A549 (cell line): ENCODE results near the gene INSIG2. TPM values are rescaled to one million over a fixed set of nuclear protein-coding genes. Genes with fewer than 3 reads are reported as not detected.

Experiments
- ATAC-seq, 2 experiments: fragments of 200-7000 bp in 1 of 2; fragments of >200 bp in 1 of 2; cut with Nextera tagmentation in 1 of 2; cut with Tn5 transposase in 1 of 2; 3 replicates each; pipeline versions ENCODE4 v1.8.0 to v1.9.1; 2018 to 2020; ENCODE audit warnings: mild to moderate bottlenecking in 1 of 2, moderate library complexity in 1 of 2
- CTCF ChIA-PET: fragments of 300-600 bp; sonication (Branson Sonifier 250); formaldehyde crosslinking; extraction: SDS; loops from one replicate; lab custom pipeline; 2021; ENCODE audit warnings: antibody characterized with exemption, inconsistent platforms; lab: Yijun Ruan, JAX
- POLR2A ChIA-PET: fragments of 350-600 bp; formaldehyde crosslinking; extraction: SDS; loops from one replicate; lab custom pipeline; 2021; ENCODE audit warnings: antibody characterized with exemption, inconsistent platforms; lab: Yijun Ruan, JAX
- DNase-seq, 2 experiments: peaks; one replicate each; pipeline versions ENCODE4 v3.0.0 to v3.0.0-alpha.2; 2011 to 2016; ENCODE audit warnings: low read depth in 1 of 2, low spot score in 1 of 2
- FAIRE-seq: peaks from 2 replicates; lab custom pipeline; 2011; peaks lifted over from hg19 to GRCh38; lab: Jason Lieb, UNC
- H3K27ac ChIP-seq, 2 experiments: fragments of >200 bp; sonication (Bioruptor Twin); formaldehyde crosslinking; 3 replicates each; pipeline ENCODE4 v1.5.1; 2016 to 2017
- H3K4me1 ChIP-seq: fragments of >200 bp; sonication (Bioruptor Twin); formaldehyde crosslinking; 3 replicates; pipeline ENCODE4 v1.6.1; 2016
- H3K4me2 ChIP-seq: fragments of >200 bp; sonication (Bioruptor Twin); formaldehyde crosslinking; 3 replicates; pipeline ENCODE4 v1.6.1; 2016
- H3K4me3 ChIP-seq: fragments of >200 bp; sonication (Bioruptor Twin); formaldehyde crosslinking; 3 replicates; pipeline ENCODE4 v1.5.1; 2016
- H3K9me3 ChIP-seq: fragments of >200 bp; sonication (Bioruptor Twin); formaldehyde crosslinking; 3 replicates; pipeline ENCODE4 v1.6.1; 2016
- CBX2 ChIP-seq: fragments of 200-600 bp; sonication (generic); IDR thresholded peaks from 2 replicates; pipeline ENCODE4 v1.6.1; 2016; ENCODE audit warnings: low read depth, mild to moderate bottlenecking, borderline replicate concordance
- CBX8 ChIP-seq: fragments of 200-600 bp; sonication (generic); IDR thresholded peaks from 2 replicates; pipeline ENCODE4 v1.6.1; 2016
- CHD2 ChIP-seq: fragments of 150-350 bp; IDR thresholded peaks from 2 replicates; pipeline ENCODE4 v1.6.1; 2014; ENCODE audit warnings: low read length; ENCODE audit not compliant: partially characterized antibody
- CHD4 ChIP-seq: fragments of 200-600 bp; sonication (generic); IDR thresholded peaks from 2 replicates; pipeline ENCODE4 v1.6.1; 2016; ENCODE audit warnings: antibody characterized with exemption, mild to moderate bottlenecking, borderline replicate concordance
- EHF ChIP-seq: fragments of 250-450 bp; sonication (Bioruptor Pico); IDR thresholded peaks from 2 replicates; pipeline ENCODE4 v1.5.0; 2020; ENCODE audit warnings: mild to moderate bottlenecking
- FOSB ChIP-seq: fragments of 250-450 bp; sonication (Bioruptor Pico); IDR thresholded peaks from 2 replicates; pipeline ENCODE4 v1.5.0; 2020; ENCODE audit warnings: mild to moderate bottlenecking, moderate library complexity
- FOXS1 ChIP-seq: fragments of 250-450 bp; sonication (Bioruptor Pico); IDR thresholded peaks from 2 replicates; pipeline ENCODE4 v1.5.0; 2020; ENCODE audit warnings: mild to moderate bottlenecking, moderate library complexity
- GATA3 ChIP-seq: IDR thresholded peaks from 2 replicates; pipeline ENCODE4 v1.6.1; 2012; ENCODE audit warnings: borderline replicate concordance
- HDAC2 ChIP-seq: fragments of 200-600 bp; sonication (generic); IDR thresholded peaks from 2 replicates; pipeline ENCODE4 v1.6.1; 2016
- HOXA7 ChIP-seq: fragments of 250-450 bp; sonication (Bioruptor Pico); IDR thresholded peaks from 2 replicates; pipeline ENCODE4 v1.5.0; 2020; ENCODE audit warnings: mild to moderate bottlenecking, moderate library complexity
- JUN ChIP-seq, 2 experiments: fragments of >200 bp; sonication (Bioruptor Twin); formaldehyde crosslinking; IDR thresholded peaks; 2 replicates in 1 of 2; 3 replicates in 1 of 2; pipeline ENCODE4 v1.6.1; 2016 to 2017
- MAFK ChIP-seq: fragments of 450-650 bp; IDR thresholded peaks from 2 replicates; pipeline ENCODE4 v1.6.1; 2014; ENCODE audit not compliant: partially characterized antibody
- NPAS2 ChIP-seq: fragments of 250-450 bp; sonication (Bioruptor Pico); IDR thresholded peaks from 2 replicates; pipeline ENCODE4 v1.8.0; 2022; ENCODE audit warnings: mild to moderate bottlenecking, moderate library complexity, borderline replicate concordance
- PHF8 ChIP-seq: fragments of 200-600 bp; sonication (generic); IDR thresholded peaks from 2 replicates; pipeline ENCODE4 v1.6.1; 2016; ENCODE audit warnings: low read depth, mild to moderate bottlenecking, antibody characterized with exemption, moderate library complexity, borderline replicate concordance
- POLR2A ChIP-seq: IDR thresholded peaks from 2 replicates; pipeline ENCODE4 v1.6.1; 2012; ENCODE audit warnings: mild to moderate bottlenecking, low read length
- POLR2AphosphoS2 ChIP-seq: conservative IDR thresholded peaks from 2 replicates; pipeline ENCODE4 v1.6.1; 2012; ENCODE audit warnings: low read length, improper control_type of control experiment, inconsistent platforms
- RARB ChIP-seq: fragments of 250-450 bp; sonication (Bioruptor Pico); IDR thresholded peaks from 2 replicates; pipeline ENCODE4 v1.8.0; 2021; ENCODE audit warnings: mild to moderate bottlenecking, moderate library complexity
- RCOR1 ChIP-seq: fragments of 150-350 bp; IDR thresholded peaks from 2 replicates; pipeline ENCODE4 v1.6.1; 2014; ENCODE audit warnings: antibody characterized with exemption, low read length, low read depth
- WGBS: methylation state at CpG from one replicate; pipeline ENCODE4 v1.1.6; 2017; ENCODE audit errors: missing lambda C conversion rate; 5-methylcytosine and 5-hydroxymethylcytosine counted together
- polyA plus RNA-seq, 4 experiments: library from polyadenylated mRNA; depleted of rRNA in 3 of 4; stranded (reverse); fragments of >200 nt; fragmentation: RNase III in 1 of 4; extraction: RNeasy Plus Mini Kit Qiagen cat#74134 plus additional on column Dnase treatment in 1 of 4; gene quantifications; 2 replicates in 3 of 4; 3 replicates in 1 of 4; pipeline ENCODE4 v1.2.3, GENCODE V29; 2011 to 2017
- TF ChIP-seq, protein P1 (sequence below): fragments of 150-350 bp; IDR thresholded peaks from 2 replicates; pipeline ENCODE4 v1.6.1; 2014; ENCODE audit warnings: low read depth, mild to moderate bottlenecking, low read length

The INSIG2 gene
- polyA plus RNA-seq, 2 of the 4 experiments (the other 2 are of a cell fraction) = 12.1 to 23.4 TPM

DNA sequence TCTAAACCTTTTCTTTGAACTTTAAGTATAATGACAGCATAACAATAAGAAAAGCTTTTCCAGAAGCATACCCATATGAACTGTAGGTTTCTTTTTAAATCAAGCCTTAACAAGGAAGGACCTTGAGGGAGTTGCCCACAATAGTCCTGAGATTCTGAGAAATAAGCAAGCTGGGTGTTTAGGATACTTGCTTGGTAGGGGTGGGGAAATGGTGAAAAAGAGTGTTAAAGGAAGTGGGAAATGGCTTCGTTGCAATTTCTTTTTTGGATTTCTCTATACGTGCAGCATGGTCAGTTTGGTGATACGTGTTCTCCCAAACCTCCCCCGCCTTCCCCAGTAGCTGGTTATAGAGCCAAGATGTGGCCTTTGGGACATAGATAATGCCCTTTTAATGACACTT, 17.2 kb downstream of the INSIG2 start:
- Histone ChIP-seq H3K9me3 (no peaks in the 10 kb centered on the region), H3K4me1 (no peaks in the 10 kb centered on the region), H3K4me3 (no peak overlapping the region), H3K4me2 (no peak overlapping the region), H3K27ac (no peak overlapping the region)
- TF ChIP-seq HDAC2 = no peak
- TF ChIP-seq CHD2 = no peak
- TF ChIP-seq MAFK = no peak
- no peak for TF ChIP-seq POLR2A
- FAIRE-seq (no peak), DNase-seq (no peak), ATAC-seq (no peak)
- WGBS = 78% methylated on average over 4 of the region's 4 CpGs
- ChIA-PET CTCF (interaction anchor here (1.2 kb wide), 1 partner anchor 750 kb away, joined by 5 read pairs; no protein-coding TSS in a partner anchor), POLR2A (no interaction called here)

DNA sequence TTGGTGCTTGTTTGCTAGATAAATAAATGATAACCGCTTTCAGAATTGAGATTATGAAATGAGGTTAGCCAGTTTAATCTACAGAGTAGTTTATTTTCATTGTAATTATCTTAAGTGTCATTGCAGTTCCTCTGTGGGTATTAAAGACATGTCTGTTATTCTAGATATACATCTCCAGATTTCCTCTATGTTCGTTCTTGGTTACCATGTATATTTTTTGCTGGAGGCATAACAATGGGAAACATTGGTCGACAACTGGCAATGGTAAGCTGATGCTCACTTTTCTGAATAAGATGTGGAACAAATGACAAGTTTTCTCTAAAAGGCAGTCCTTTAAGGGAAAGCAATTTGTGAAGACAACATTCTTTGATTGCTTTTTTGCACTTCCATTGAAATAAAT, 18.7 kb downstream of the INSIG2 start:
- no peak overlapping the region for H3K4me2 ChIP-seq
- 91% methylated on average over 3 of the region's 3 CpGs for WGBS
- CTCF ChIA-PET = no interaction called here
- H3K27ac ChIP-seq = no peak overlapping the region
- H3K9me3 ChIP-seq = no peaks in the 10 kb centered on the region
- FAIRE-seq (no peak), ATAC-seq (no peak), DNase-seq (no peak)
- TF ChIP-seq JUN (IDR thresholded peaks at IDR 0.05) = no peak
- TF ChIP-seq HOXA7 (CRISPR knock-in tag) = no peak
- TF ChIP-seq FOSB (CRISPR knock-in tag) = no peak
- no peak for TF ChIP-seq RARB (CRISPR knock-in tag)
- TF ChIP-seq NPAS2 (CRISPR knock-in tag) = no peak
- TF ChIP-seq CHD4 = no peak
- no peak for TF ChIP-seq PHF8
- no peak overlapping the region for H3K4me3 ChIP-seq
- POLR2A ChIA-PET = no interaction called here
- H3K4me1 ChIP-seq = no peaks in the 10 kb centered on the region; the same call in 2 of the 3 replicates

DNA sequence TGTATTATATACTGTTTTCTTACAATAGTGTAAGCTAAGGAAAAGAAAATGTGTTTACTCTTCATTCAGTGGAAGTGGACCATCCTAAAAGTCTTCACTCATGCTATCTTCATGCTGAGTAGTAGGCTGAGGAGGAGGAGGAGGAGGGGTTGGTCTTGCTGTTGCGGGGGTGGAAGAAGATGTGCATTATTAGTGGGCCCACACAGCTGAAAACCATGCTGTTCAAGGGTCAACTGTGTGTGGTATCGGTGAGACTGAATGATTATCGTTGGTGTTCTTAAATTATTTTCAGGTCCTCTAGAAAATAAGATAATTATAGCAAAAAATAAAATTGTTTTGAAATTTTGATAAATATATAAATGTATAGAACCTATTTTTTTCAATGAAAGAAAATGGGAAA, 22.0 kb downstream of the INSIG2 start:
- Histone ChIP-seq H3K27ac (no peak overlapping the region), H3K4me3 (no peak overlapping the region), H3K4me2 (no peak overlapping the region), H3K4me1 (peaks cover 23% of the 10 kb centered on the region), H3K9me3 (no peaks in the 10 kb centered on the region)
- DNase-seq (no peak), FAIRE-seq (no peak), ATAC-seq (no peak)
- ChIA-PET POLR2A (no interaction called here), CTCF (no interaction called here)
- 96% methylated on average over 3 of the region's 3 CpGs for WGBS
- TF ChIP-seq CBX2 = no peak
- TF ChIP-seq FOXS1 (CRISPR knock-in tag) = no peak
- no peak for TF ChIP-seq EHF
- no peak for TF ChIP-seq RCOR1
- TF ChIP-seq GATA3 = no peak
- no peak for TF ChIP-seq POLR2AphosphoS2
- TF ChIP-seq, protein P1, sequence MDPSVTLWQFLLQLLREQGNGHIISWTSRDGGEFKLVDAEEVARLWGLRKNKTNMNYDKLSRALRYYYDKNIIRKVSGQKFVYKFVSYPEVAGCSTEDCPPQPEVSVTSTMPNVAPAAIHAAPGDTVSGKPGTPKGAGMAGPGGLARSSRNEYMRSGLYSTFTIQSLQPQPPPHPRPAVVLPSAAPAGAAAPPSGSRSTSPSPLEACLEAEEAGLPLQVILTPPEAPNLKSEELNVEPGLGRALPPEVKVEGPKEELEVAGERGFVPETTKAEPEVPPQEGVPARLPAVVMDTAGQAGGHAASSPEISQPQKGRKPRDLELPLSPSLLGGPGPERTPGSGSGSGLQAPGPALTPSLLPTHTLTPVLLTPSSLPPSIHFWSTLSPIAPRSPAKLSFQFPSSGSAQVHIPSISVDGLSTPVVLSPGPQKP = no peak

DNA sequence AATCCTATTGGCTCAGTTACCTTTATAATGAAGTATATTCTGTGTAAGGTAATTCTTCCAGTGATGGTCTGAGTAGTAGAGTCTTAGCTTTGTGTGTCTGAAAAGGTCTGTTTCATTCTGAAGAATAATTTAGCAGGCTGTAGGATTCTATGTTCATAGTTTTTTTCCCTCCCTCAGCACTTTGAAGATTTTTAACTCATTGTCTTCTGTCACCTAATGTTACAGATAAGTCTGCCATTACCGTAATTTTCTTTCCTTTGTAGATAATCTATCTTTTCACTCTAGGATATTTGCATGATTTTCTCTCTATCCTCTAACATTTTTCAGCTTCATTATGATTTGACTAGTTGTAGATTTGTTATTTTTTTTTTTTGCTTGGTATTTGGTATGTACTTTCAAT, 22.7 kb downstream of the INSIG2 start:
- WGBS = 94% methylated on average over 1 of the region's 1 CpG
- ChIA-PET POLR2A (no interaction called here), CTCF (interaction anchor here (1.0 kb wide), 1 partner anchor 23 kb away, joined by 3 read pairs; no protein-coding TSS in a partner anchor)
- no peaks in the 10 kb centered on the region for H3K9me3 ChIP-seq
- no peak overlapping the region for H3K27ac ChIP-seq
- DNase-seq (no peak), FAIRE-seq (no peak), ATAC-seq (no peak)
- peaks cover 23% of the 10 kb centered on the region for H3K4me1 ChIP-seq
- TF ChIP-seq CBX8 = no peak
- H3K4me2 ChIP-seq = no peak overlapping the region
- H3K4me3 ChIP-seq = no peak overlapping the region
